HL-60 (cell line): ENCODE data around the gene PYGB.

ENCODE experiments used
- DNase-seq, 2 experiments: peaks; one replicate each; pipeline ENCODE4 v3.0.0-alpha.2; 2010 to 2020; ENCODE audit warnings: low read depth in 1 of 2, low spot score in 1 of 2
- H3K27ac ChIP-seq: fragments of 250-450 bp; sonication (Bioruptor Pico); replicated peaks from 2 replicates; pipeline ENCODE4 v1.5.1; 2020; ENCODE audit warnings: mild to moderate bottlenecking, moderate library complexity
- H3K27me3 ChIP-seq: fragments of 250-450 bp; sonication (Bioruptor Pico); 2 replicates; pipeline ENCODE4 v1.5.1; 2021; ENCODE audit warnings: mild to moderate bottlenecking, moderate library complexity; ENCODE audit not compliant: insufficient read depth, poor library complexity, severe bottlenecking
- H3K4me3 ChIP-seq: replicated peaks from 2 replicates; pipeline ENCODE4 v1.5.1; 2011; ENCODE audit warnings: mild to moderate bottlenecking, control low read depth, low read length; ENCODE audit not compliant: insufficient read depth
- CTCF ChIP-seq: IDR thresholded peaks from one replicate; pipeline ENCODE4 v1.5.1; 2011; ENCODE audit warnings: low read length, control low read depth, inconsistent platforms; ENCODE audit not compliant: insufficient read depth
- GABPA ChIP-seq: IDR thresholded peaks from 2 replicates; pipeline ENCODE4 v1.6.1; 2012; ENCODE audit warnings: low read depth
- POLR2AphosphoS5 ChIP-seq: IDR thresholded peaks from 2 replicates; pipeline ENCODE4 v1.6.1; 2012; ENCODE audit warnings: low read depth
- REST ChIP-seq: IDR thresholded peaks from 2 replicates; pipeline ENCODE4 v1.6.1; 2012; ENCODE audit warnings: low read depth; ENCODE audit not compliant: insufficient replicate concordance
- SPI1 ChIP-seq: IDR thresholded peaks from 2 replicates; pipeline ENCODE4 v1.6.1; 2012; ENCODE audit warnings: low read depth, mild to moderate bottlenecking, borderline replicate concordance

PYGB gene

GRCh38 chr20:25344634-25345033, 96.7 kb downstream of the PYGB start:
- Histone ChIP-seq H3K27me3 (no peaks in the 10 kb centered on the region), H3K4me3 (no peak overlapping the region), H3K27ac (no peak overlapping the region)
- no peak for TF ChIP-seq POLR2AphosphoS5
- no peak for DNase-seq

- no peak for TF ChIP-seq REST
- no peak for TF ChIP-seq CTCF
- TF ChIP-seq SPI1 = no peak
- TF ChIP-seq GABPA = no peak
- no peak for TF ChIP-seq POLR2AphosphoS5
- Histone ChIP-seq H3K4me3 (no peak overlapping the region), H3K27me3 (no peaks in the 10 kb centered on the region), H3K27ac (no peak overlapping the region)
- no peak for DNase-seq
These were observed 97.8 kb downstream of the PYGB start for GRCh38 chr20:25345721-25346120.

GRCh38 chr20:25346349-25346748, 98.5 kb downstream of the PYGB start:
- TF ChIP-seq GABPA (no peak), POLR2AphosphoS5 (no peak), REST (no peak), SPI1 (no peak), CTCF (no peak)

More at GRCh38 chr20:25346349-25346748, 98.5 kb downstream of the PYGB start:
- DNase-seq = no peak
- no peak overlapping the region for H3K27ac ChIP-seq
- no peak overlapping the region for H3K4me3 ChIP-seq
- H3K27me3 ChIP-seq = no peaks in the 10 kb centered on the region
